Pancreas (tissue), 10 donors: ENCODE results near the gene CARMIL3. TPM values are rescaled to one million over a fixed set of nuclear protein-coding genes. Genes with fewer than 3 reads are reported as not detected.

Experiments used
- ATAC-seq, 4 donors: fragments of 200-7000 bp; cut with Tn5 transposase; one replicate each; pipeline versions ENCODE4 v1.8.0 to v1.9.1; 2020; ENCODE audit warnings: mild to moderate bottlenecking in 4 of 4, moderate library complexity in 4 of 4
- DNase-seq, 6 donors: peaks; one replicate each; pipeline ENCODE4 v3.0.0-alpha.2; 2020
- FAIRE-seq: peaks from 2 replicates; lab custom pipeline; 2012; peaks lifted over from hg19 to GRCh38; lab: Jason Lieb, UNC
- H3K27ac ChIP-seq, 4 donors: fragments of 200-600 bp; sonication (generic); 1 replicate in 3 of 4; 2 replicates in 1 of 4; pipeline versions ENCODE4 v1.5.0 to v1.8.0; 2020
- H3K27me3 ChIP-seq, 4 donors: fragments of 200-600 bp; one replicate each; pipeline ENCODE4 v1.8.0; 2021
- H3K36me3 ChIP-seq, 3 donors: fragments of 200-600 bp; sonication (generic) in 1 of 3; one replicate each; pipeline versions ENCODE4 v1.5.0 to v1.8.0; 2020 to 2021
- H3K4me1 ChIP-seq, 3 donors: fragments of 200-600 bp; one replicate each; pipeline ENCODE4 v1.8.0; 2021
- H3K4me3 ChIP-seq, 4 donors: fragments of 200-600 bp; sonication (generic) in 2 of 4; one replicate each; pipeline versions ENCODE4 v1.5.0 to v1.8.0; 2020 to 2021
- H3K9me3 ChIP-seq, 4 donors: fragments of 200-600 bp; one replicate each; pipeline ENCODE4 v1.8.0; 2021
- CTCF ChIP-seq, 4 donors: fragments of 200-600 bp; sonication (generic) in 3 of 4; IDR thresholded peaks; one replicate each; pipeline versions ENCODE4 v1.5.0 to v1.8.0; 2021; ENCODE audit warnings: antibody characterized with exemption in 4 of 4
- WGBS, 2 donors: extraction: QIAGEN DNeasy Blood & Tissue Kit; methylation state at CpG; one replicate each; pipeline ENCODE4 v1.1.7; 2013; 5-methylcytosine and 5-hydroxymethylcytosine counted together
- intact Hi-C, 3 donors: fragments of 100-400 bp; cut with DNase I; formaldehyde crosslinking; loops; one replicate each; pipeline versions ENCODE4 v1.11.1 to v1.14.2; 2022
- polyA plus RNA-seq, 2 donors: library from polyadenylated mRNA; stranded (reverse); fragments of 200-250 nt; gene quantifications; one replicate each; pipeline ENCODE4 v1.2.3, GENCODE V29; 2013
- total RNA-seq, 6 donors: library from RNA; stranded (reverse); fragmentation: NEBNext Ultra II Directional in 4 of 6; extraction: Animal tissue kit (Norgen Biotek cat#: 25700) in 4 of 6; gene quantifications; one replicate each; pipeline versions ENCODE4 v1.2.1 to v1.2.4, GENCODE V29; 2021 to 2023
- donor health status: healthy with polysubstance abuse.
- donor health status: DM: no; HTN: no; CAD: no; lungs with moderate emphysema.
- donor health status: DM: no; HTN: no; CAD: no.
- donor health status: control.
- donor health status: control.
- donor health status: Bipolar disorder and iron deficiency.
- donor health status: DM: yes; HTN: yes; CAD: no.
- donor health status: DM: no; HTN: no; CAD: no.
- donor health status: DM: no; HTN: no; CAD: no.
- donor health status: DM: yes; HTN: yes; CAD: no.

The CARMIL3 gene
- total and polyA plus RNA-seq, 8 donors: 0.31 to 4.0 (median 0.79) TPM

- intact Hi-C loops: loop anchor here in 2 of 3 donors (5.0 kb wide), 1 partner anchor 35 kb away; no protein-coding TSS in a partner anchor
- DNase-seq: no peak
- Histone ChIP-seq H3K9me3 (no peaks in the 10 kb centered on the region), H3K4me3 (no peak overlapping the region), H3K27me3 (no peaks in the 10 kb centered on the region), H3K36me3 (no peaks in the 10 kb centered on the region), H3K4me1 (peaks cover 7 to 20% (median 10%) of the 10 kb centered on the region in 3 donors), H3K27ac (peak overlapping the region in 2 of 4 donors; percentile 5 to 96)
- no peak for TF ChIP-seq CTCF (IDR thresholded peaks at IDR 0.05)
- no peak for ATAC-seq
- FAIRE-seq: no peak
- WGBS, 2 donors: 83 to 84% methylated on average over 4 of the region's 4 CpGs
Observed at GRCh38 chr14:24092505-24093206, 40.8 kb downstream of the CARMIL3 start.

DNA sequence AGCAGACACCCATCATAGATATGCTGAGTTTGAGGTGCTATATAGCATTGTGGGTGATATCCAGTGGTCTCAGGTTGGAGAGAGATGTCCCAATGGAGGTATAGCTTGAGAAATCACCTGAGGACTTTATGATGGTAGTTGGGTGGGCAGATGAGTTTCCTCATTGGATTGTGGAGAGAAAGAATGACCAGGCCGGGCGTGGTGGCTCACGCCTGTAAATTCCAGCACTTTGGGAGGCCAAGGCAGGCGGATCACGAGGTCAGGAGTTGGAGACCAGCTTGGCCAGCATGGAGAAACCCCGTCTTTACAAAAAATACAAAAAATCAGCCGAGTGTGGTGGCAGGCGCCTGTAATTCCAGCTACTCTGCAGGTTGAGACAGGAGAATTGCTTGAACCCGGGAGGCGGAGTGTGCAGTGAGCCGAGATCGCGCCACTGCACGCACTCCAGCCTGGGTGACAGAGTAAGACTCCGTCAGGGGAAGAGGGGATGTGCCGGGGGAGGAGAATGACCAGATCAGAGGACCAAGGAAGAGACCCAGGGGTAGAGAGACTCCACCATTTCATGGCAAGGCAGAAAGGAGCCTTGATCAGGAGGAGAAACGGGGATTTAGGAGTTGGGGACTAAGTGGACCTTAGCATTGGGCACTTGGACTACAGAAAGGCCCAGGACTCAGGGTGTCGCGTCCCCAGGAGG is 41.5 kb downstream of the CARMIL3 start:
- no peak for FAIRE-seq
- no peak for TF ChIP-seq CTCF (IDR thresholded peaks at IDR 0.05)
- peaks cover 8 to 20% (median 10%) of the 10 kb centered on the region in 3 donors for H3K4me1 ChIP-seq
- peak overlapping the region in 1 of 4 donors; percentile 92 for H3K4me3 ChIP-seq
- no peaks in the 10 kb centered on the region for H3K27me3 ChIP-seq
- H3K9me3 ChIP-seq: no peaks in the 10 kb centered on the region
- no peak for ATAC-seq
- peak in 1 of 6 donors; percentile 45 for DNase-seq
- peak overlapping the region; percentile 91 to 96 (median 94) for H3K27ac ChIP-seq
- WGBS, 2 donors: 79 to 85% methylated on average over 19 of the region's 19 CpGs
- no peaks in the 10 kb centered on the region for H3K36me3 ChIP-seq
- intact Hi-C loops: loop anchor here in 2 of 3 donors (5.0 kb wide), 1 partner anchor 36 kb away; no protein-coding TSS in a partner anchor

DNA sequence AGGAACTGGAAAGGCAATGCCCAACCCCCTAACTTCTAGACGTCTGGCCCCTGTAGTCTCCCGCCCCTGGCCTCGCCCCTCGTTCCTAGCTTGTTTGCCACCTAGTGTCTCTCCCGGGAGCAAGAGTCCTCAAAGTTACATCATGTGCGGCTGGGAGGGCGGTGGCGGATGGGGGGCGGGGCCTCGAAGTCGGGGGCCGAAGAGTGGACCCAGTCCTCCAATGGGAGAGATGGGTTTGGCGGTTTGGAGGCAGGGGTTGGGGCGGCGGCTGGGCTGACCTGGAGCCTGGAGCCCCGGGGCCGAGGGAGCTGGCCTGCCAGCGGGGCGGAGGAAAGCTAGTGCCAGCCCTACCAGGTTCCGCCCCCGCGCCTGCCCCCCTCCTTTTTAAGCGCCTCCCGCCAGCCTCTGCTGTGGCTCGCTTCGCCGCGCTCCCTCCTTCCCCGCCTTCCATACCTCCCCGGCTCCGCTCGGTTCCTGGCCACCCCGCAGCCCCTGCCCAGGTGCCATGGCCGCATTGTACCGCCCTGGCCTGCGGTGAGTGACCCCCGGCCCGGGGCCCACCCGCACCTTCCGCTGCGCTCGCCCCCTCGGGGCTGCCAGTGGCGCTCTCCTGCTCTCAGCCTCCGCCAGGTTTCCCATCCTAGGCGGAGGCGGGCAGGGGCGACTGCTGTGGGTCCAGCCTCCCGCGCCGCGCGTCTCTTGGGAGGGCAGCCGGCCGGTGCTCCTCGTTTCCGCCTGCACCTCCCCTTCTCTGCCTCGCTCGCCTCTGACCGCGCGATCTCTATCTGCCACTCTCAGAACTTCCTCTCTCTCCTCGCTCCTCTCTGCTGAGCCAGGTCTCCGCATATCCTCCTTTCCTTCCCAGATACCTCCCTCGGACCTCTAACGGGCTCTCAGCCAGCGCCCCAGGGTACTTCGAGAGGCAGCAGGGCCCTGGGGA is 42.4 kb downstream of the CARMIL3 start, which contains the start of gene PCK2:
Gene PCK2, plus strand, starts transcription at position 411 of the 940 bp plus-strand sequence. Its CDS starts 95 bp downstream, at position 506.
- TF ChIP-seq CTCF (IDR thresholded peaks at IDR 0.05): no peak
- intact Hi-C loops: loop anchor here in 2 of 3 donors (5.0 kb wide), 1 partner anchor 37 kb away; no protein-coding TSS in a partner anchor

DNA sequence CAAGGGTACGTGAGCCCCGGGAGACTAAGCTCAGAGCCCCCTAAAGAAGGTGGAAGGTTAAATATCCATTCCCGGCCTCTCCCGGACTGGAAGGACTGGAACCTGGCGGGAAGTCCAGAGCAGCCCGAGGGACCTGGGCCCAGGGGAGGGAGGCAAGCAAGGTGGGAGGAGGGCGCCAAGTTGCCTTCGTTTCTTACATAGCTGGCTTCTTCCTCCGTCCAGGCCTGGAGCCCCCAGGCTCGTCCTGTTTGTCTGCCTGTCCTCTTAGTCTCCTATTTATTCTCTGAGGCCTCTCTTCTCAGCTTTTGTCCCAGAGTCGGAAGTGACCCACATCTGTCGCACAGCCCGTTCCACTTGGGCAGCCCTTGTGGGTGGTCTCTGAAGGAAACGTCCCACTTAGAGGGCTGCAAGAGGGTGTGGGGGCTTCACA is 43.0 kb downstream of the CARMIL3 start:
- Histone ChIP-seq H3K4me1 (peaks cover 14 to 31% (median 14%) of the 10 kb centered on the region in 3 donors), H3K4me3 (peak overlapping the region; percentile 75 to 94 (median 84)), H3K27ac (peak overlapping the region; percentile 91 to 96 (median 94)), H3K36me3 (no peaks in the 10 kb centered on the region), H3K27me3 (no peaks in the 10 kb centered on the region), H3K9me3 (no peaks in the 10 kb centered on the region)
- whole genome bisulfite sequencing, 2 donors: 4 to 8% methylated on average over 12 to 14 of the region's 14 CpGs
- intact Hi-C loops: loop anchor here in 2 of 3 donors (5.0 kb wide), 1 partner anchor 38 kb away; no protein-coding TSS in a partner anchor
- no peak for TF ChIP-seq CTCF (IDR thresholded peaks at IDR 0.05)
- FAIRE-seq (no peak), ATAC-seq (peak; percentile 1 to 3 (median 2)), DNase-seq (no peak)

More for the DNA sequence above, 42.4 kb downstream of the CARMIL3 start, which contains the start of gene PCK2:
- Histone ChIP-seq H3K27ac (peak within 1 kb of the TSS; percentile 91 to 96 (median 94)), H3K27me3 (no peaks in the 10 kb centered on the region), H3K36me3 (no peaks in the 10 kb centered on the region), H3K4me3 (peak within 1 kb of the TSS; percentile 75 to 94 (median 84)), H3K4me1 (peaks cover 10 to 27% (median 14%) of the 10 kb centered on the region in 3 donors), H3K9me3 (no peaks in the 10 kb centered on the region)
- ATAC-seq: peak; percentile 84 to 90 (median 88)
- DNase-seq: peak; percentile 92 to 98 (median 94)
- FAIRE-seq: no peak
- 0 to 1% methylated on average over 49 to 68 of the region's 68 CpGs for WGBS, 2 donors
